Sigmoid colon (tissue), 4 donors: ENCODE data around the gene ALDH18A1.

Experiments used
- CTCF ChIP-seq, 4 experiments: fragments of 450-650 bp in 3 of 4; fragments of 200-600 bp in 1 of 4; IDR thresholded peaks; one replicate each; pipeline ENCODE4 v1.5.1; 2016 to 2019; ENCODE audit warnings: antibody characterized with exemption in 4 of 4, mild to moderate bottlenecking in 3 of 4, moderate library complexity in 2 of 4
- EP300 ChIP-seq, 4 donors: sonication (generic); formaldehyde crosslinking; IDR thresholded peaks; one replicate each; pipeline ENCODE4 v1.6.1; 2017; ENCODE audit warnings: antibody characterized with exemption in 4 of 4
- POLR2A ChIP-seq, 2 donors: fragments of 450-650 bp; IDR thresholded peaks; one replicate each; pipeline ENCODE4 v1.6.1; 2016; ENCODE audit warnings: antibody characterized with exemption in 2 of 2, mild to moderate bottlenecking in 2 of 2, moderate library complexity in 2 of 2

DNA sequence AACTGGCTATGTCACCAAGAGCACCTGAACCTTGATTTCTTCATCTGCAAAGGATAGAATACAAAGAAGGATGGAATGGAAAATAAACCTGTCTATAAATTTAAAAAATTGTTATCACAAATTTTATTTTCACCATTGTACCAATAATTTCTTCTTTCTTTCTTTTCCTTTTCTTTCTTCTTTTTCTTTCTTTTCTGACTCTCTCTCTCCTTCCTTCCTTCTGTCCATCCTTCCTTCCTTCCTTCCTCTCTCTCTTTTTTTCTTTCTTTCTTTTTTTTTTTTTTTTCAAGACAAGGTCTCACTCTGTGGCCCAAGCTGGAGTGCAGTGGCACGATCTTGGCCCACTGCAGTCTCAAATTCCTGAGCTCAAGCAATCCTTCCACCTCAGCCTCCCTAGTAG is 58.7 kb downstream of the ALDH18A1 start:
- no peak for TF ChIP-seq EP300 (IDR thresholded peaks at IDR 0.05)
- no peak for TF ChIP-seq POLR2A (IDR thresholded peaks at IDR 0.05)
- no peak for TF ChIP-seq CTCF (IDR thresholded peaks at IDR 0.05)
